Tibial nerve (tissue), 4 donors: ENCODE results near the gene INPP5K. TPM values are rescaled to one million over a fixed set of nuclear protein-coding genes. Genes with fewer than 3 reads are reported as not detected.
A peak's percentile ranks its signal among the peaks of the same experiment; 100 is the strongest.

ENCODE experiments used
- DNase-seq, 2 donors: peaks; one replicate each; pipeline ENCODE4 v3.0.0-alpha.2; 2019; ENCODE audit warnings: low spot score in 2 of 2
- H3K27ac ChIP-seq, 4 donors: fragments of 200-600 bp; sonication (generic) in 3 of 4; one replicate each; pipeline ENCODE4 v1.5.1; 2017 to 2019; ENCODE audit warnings: mild to moderate bottlenecking in 1 of 4
- H3K27me3 ChIP-seq, 2 donors: fragments of 200-600 bp; sonication (generic) in 1 of 2; one replicate each; pipeline versions ENCODE4 v1.5.1 to v1.6.0; 2017 to 2019
- H3K36me3 ChIP-seq, 3 donors: fragments of 200-600 bp; sonication (generic); one replicate each; pipeline ENCODE4 v1.5.1; 2018 to 2019
- H3K4me1 ChIP-seq, 4 donors: fragments of 200-600 bp; sonication (generic) in 3 of 4; one replicate each; pipeline ENCODE4 v1.5.1; 2017 to 2019
- H3K4me3 ChIP-seq, 4 donors: fragments of 200-600 bp; sonication (generic) in 3 of 4; one replicate each; pipeline ENCODE4 v1.5.1; 2017 to 2019; ENCODE audit warnings: mild to moderate bottlenecking in 1 of 4, moderate library complexity in 1 of 4
- H3K9me3 ChIP-seq, 4 donors: fragments of 200-600 bp; sonication (generic) in 3 of 4; one replicate each; pipeline ENCODE4 v1.5.1; 2017 to 2019
- EP300 ChIP-seq, 2 donors: sonication (generic); formaldehyde crosslinking; IDR thresholded peaks; one replicate each; pipeline ENCODE4 v1.6.1; 2017; ENCODE audit warnings: antibody characterized with exemption in 2 of 2, mild to moderate bottlenecking in 1 of 2
- POLR2A ChIP-seq, 2 donors: fragments of 450-650 bp; IDR thresholded peaks; one replicate each; pipeline ENCODE4 v1.6.1; 2017; ENCODE audit warnings: antibody characterized with exemption in 2 of 2, mild to moderate bottlenecking in 2 of 2, moderate library complexity in 2 of 2
- WGBS, 2 donors: methylation state at CpG; one replicate each; pipeline ENCODE4 v1.1.5; 2018; 5-methylcytosine and 5-hydroxymethylcytosine counted together
- total RNA-seq, 4 donors: library from RNA; depleted of rRNA; stranded (reverse); fragments of >200 nt; gene quantifications; one replicate each; pipeline ENCODE4 v1.1.0, GENCODE V29; 2016
- TF ChIP-seq, protein P1 (sequence below), 5 experiments: fragments of 200-600 bp in 3 of 5; fragments of 450-650 bp in 2 of 5; sonication (generic) in 3 of 5; IDR thresholded peaks; one replicate each; pipeline ENCODE4 v1.5.1; 2016 to 2019; ENCODE audit warnings: antibody characterized with exemption in 5 of 5, mild to moderate bottlenecking in 3 of 5, moderate library complexity in 2 of 5

INPP5K gene
- total RNA-seq, 4 donors from 2014 or later, result 67.9 to 110 (median 95.2) TPM

DNA sequence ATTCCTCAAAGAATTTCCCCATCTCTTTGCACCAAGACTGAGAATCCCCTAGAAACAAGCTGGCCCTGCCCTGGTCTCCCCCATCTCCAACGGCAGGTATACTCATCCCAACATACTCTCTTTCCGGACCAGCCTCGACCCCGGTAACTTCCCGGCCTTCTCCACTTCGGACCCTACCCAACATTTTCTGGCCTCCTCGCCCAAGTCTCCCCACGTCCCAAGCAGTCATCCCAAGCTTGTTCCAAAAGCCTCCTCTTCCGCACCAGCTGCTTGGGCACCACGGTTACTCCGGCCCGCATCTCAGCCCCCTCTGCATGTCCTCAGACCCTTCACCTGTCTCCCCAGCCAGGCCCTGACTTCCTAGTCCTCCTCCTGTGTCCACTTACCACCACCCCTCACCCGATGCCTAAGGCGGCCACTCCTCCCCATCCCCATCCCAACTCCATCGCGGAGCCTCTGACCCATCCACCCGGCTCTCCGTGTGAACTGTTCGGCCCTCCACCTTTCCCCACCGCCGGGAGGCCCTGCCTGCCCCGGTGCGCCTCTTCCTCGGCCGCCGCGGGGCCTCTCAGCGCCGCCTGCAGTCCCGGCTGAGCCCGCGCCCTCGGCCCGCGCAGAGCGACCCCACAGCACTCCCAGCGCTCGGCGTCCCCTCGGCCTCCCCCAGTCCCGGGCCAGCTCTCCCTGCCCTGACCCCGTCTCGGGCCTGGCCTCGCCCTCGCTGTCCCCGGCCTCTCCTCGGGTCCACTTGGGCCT, 45.2 kb upstream of the INPP5K start:
- no peak for DNase-seq
- H3K9me3 ChIP-seq, result no peaks in the 10 kb centered on the region
- H3K27ac ChIP-seq, result peak overlapping the region; percentile 79 to 92 (median 87)
- WGBS, 2 donors, result 7 to 9% methylated on average over 37 to 40 of the region's 47 CpGs
- H3K27me3 ChIP-seq, result no peaks in the 10 kb centered on the region
- H3K4me3 ChIP-seq, result peak overlapping the region; percentile 64 to 92 (median 82)
- peaks cover 0 to 58% (median 44%) of the 10 kb centered on the region in 4 donors for H3K4me1 ChIP-seq
- peaks cover 0 to 2% (median 0%) of the 10 kb centered on the region in 3 donors for H3K36me3 ChIP-seq
- TF ChIP-seq EP300 (IDR thresholded peaks at IDR 0.05), result no peak
- TF ChIP-seq, protein P1, sequence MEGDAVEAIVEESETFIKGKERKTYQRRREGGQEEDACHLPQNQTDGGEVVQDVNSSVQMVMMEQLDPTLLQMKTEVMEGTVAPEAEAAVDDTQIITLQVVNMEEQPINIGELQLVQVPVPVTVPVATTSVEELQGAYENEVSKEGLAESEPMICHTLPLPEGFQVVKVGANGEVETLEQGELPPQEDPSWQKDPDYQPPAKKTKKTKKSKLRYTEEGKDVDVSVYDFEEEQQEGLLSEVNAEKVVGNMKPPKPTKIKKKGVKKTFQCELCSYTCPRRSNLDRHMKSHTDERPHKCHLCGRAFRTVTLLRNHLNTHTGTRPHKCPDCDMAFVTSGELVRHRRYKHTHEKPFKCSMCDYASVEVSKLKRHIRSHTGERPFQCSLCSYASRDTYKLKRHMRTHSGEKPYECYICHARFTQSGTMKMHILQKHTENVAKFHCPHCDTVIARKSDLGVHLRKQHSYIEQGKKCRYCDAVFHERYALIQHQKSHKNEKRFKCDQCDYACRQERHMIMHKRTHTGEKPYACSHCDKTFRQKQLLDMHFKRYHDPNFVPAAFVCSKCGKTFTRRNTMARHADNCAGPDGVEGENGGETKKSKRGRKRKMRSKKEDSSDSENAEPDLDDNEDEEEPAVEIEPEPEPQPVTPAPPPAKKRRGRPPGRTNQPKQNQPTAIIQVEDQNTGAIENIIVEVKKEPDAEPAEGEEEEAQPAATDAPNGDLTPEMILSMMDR (IDR thresholded peaks at IDR 0.05), result peak in 3 of 5 experiments; percentile 27 to 47 (median 45)
- TF ChIP-seq POLR2A (IDR thresholded peaks at IDR 0.05), result no peak

- Histone ChIP-seq H3K4me1 (peaks cover 0 to 65% (median 47%) of the 10 kb centered on the region in 4 donors), H3K36me3 (peaks cover 0 to 6% (median 0%) of the 10 kb centered on the region in 3 donors), H3K9me3 (no peaks in the 10 kb centered on the region), H3K27ac (peak overlapping the region; percentile 28 to 92 (median 82)), H3K27me3 (no peaks in the 10 kb centered on the region), H3K4me3 (peak overlapping the region in 2 of 4 donors; percentile 73 to 92)
- no peak for TF ChIP-seq POLR2A (IDR thresholded peaks at IDR 0.05)
- TF ChIP-seq, protein P1 (IDR thresholded peaks at IDR 0.05), result no peak
- TF ChIP-seq EP300 (IDR thresholded peaks at IDR 0.05), result no peak
- WGBS, 2 donors, result 77 to 81% methylated on average over 7 of the region's 7 CpGs
- no peak for DNase-seq
These were observed 44.5 kb upstream of the INPP5K start for GRCh38 chr17:1560858-1561355.

DNA sequence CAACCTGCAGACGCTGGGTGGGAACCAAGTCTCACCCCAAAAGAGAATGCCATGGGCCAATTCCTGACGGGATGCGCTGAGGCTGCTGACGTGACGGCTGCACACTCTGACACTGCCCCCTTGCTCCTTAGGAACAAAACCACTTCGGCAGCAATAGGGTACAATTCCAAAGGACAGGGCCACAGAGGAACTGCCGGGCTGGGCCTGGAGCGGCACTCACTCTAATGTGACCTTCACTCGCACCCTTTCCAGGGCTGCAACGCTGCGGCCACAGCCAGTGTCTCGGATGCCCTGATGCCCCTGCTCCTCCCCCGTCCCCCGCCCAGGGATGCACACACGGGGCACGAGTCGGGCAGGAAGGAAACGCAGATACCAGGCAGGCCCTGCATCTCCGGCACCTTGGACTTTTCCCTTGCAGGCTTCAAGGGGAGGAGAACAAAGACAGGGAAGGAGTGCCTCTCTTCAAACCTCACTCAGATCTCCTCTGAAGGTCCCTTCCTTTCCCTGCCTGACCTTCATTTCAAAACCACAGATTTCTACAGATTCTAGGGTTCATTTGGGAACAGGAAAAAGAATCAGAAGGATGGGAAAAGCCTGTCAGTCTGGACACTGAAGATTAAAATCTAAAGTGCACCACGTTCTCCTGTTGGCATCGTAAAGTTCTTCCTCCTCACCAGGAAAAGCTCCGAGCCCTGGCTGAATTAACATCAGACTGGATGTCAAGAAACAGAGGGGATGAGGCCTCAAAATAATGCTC, 43.9 kb upstream of the INPP5K start:
- no peaks in the 10 kb centered on the region for H3K9me3 ChIP-seq
- WGBS, 2 donors, result 41 to 43% methylated on average over 22 of the region's 22 CpGs
- peak overlapping the region; percentile 28 to 92 (median 60) for H3K27ac ChIP-seq
- peaks cover 0 to 71% (median 51%) of the 10 kb centered on the region in 4 donors for H3K4me1 ChIP-seq
- no peaks in the 10 kb centered on the region for H3K27me3 ChIP-seq
- peak overlapping the region in 2 of 4 donors; percentile 0 to 13 for H3K4me3 ChIP-seq
- no peak for DNase-seq
- TF ChIP-seq, protein P1 (IDR thresholded peaks at IDR 0.05), result no peak
- no peak for TF ChIP-seq POLR2A (IDR thresholded peaks at IDR 0.05)
- peak in 1 of 2 donors; percentile 21 for TF ChIP-seq EP300 (IDR thresholded peaks at IDR 0.05)
- peaks cover 0 to 6% (median 0%) of the 10 kb centered on the region in 3 donors for H3K36me3 ChIP-seq

- H3K4me1 ChIP-seq, result peaks cover 0 to 80% (median 57%) of the 10 kb centered on the region in 4 donors
- peak overlapping the region; percentile 28 to 92 (median 62) for H3K27ac ChIP-seq
- DNase-seq, result no peak
- H3K9me3 ChIP-seq, result no peaks in the 10 kb centered on the region
- TF ChIP-seq EP300 (IDR thresholded peaks at IDR 0.05), result no peak
- 53 to 56% methylated on average over 10 of the region's 10 CpGs for WGBS, 2 donors
- no peaks in the 10 kb centered on the region for H3K27me3 ChIP-seq
- H3K4me3 ChIP-seq, result peak overlapping the region in 1 of 4 donors; percentile 0
- H3K36me3 ChIP-seq, result peaks cover 0 to 6% (median 0%) of the 10 kb centered on the region in 3 donors
These were observed 42.9 kb upstream of the INPP5K start for GRCh38 chr17:1559047-1560043.
